Measurements from ENCODE around the gene PKN1. TPM values are rescaled to one million over a fixed set of nuclear protein-coding genes. Genes with fewer than 3 reads are reported as not detected.
"Not testable (repeated sequence)": the region's sequence is repeated elsewhere in the genome, so short reads cannot be mapped to it uniquely, and the experiment has no call there.

PKN1 gene
- total RNA-seq, 1 donor, result 118 TPM

- no peak overlapping the region for H3K4me3 ChIP-seq (ENCODE audit: low read length)
- H3K9me3 ChIP-seq (ENCODE audit: low read depth, low read length), result no peaks in the 10 kb centered on the region
- H3K4me1 ChIP-seq (ENCODE audit: insufficient read depth, low read length), result peaks cover 16% of the 10 kb centered on the region
- no peaks in the 10 kb centered on the region for H3K27me3 ChIP-seq (ENCODE audit: insufficient read depth, low read length)
These were observed 26.6 kb downstream of the PKN1 start for GRCh38 chr19:14459703-14460102.

DNA sequence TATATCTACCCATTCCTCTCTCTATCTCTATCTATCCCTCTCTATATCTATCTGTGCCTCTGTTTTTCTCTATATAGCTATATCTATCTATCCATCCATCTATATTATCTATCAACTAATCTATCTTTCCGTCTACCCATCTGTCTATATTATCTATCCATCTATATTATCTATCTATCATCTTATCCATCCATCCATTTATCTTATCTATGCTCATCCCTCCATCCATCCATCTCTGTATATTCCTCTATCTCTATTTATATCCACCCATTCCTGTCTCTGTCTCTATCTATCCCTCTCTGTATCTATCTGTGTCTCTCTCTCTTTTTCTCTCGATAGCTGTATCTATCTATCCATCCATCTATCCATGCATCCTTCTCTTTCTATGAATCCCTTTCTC is 27.8 kb downstream of the PKN1 start:
- Histone ChIP-seq H3K27me3 (ENCODE audit: insufficient read depth, low read length) (no peaks in the 10 kb centered on the region), H3K4me1 (ENCODE audit: insufficient read depth, low read length) (peaks cover 16% of the 10 kb centered on the region), H3K4me3 (ENCODE audit: low read length) (no peak overlapping the region), H3K9me3 (ENCODE audit: low read depth, low read length) (no peaks in the 10 kb centered on the region)

- H3K9me3 ChIP-seq (ENCODE audit: low read depth, low read length); H3K4me3 ChIP-seq (ENCODE audit: low read length); H3K27me3 ChIP-seq (ENCODE audit: insufficient read depth, low read length): not testable (repeated sequence)
- peaks cover 16% of the 10 kb centered on the region for H3K4me1 ChIP-seq (ENCODE audit: insufficient read depth, low read length)
These were observed 29.3 kb downstream of the PKN1 start for GRCh38 chr19:14462401-14462800.

DNA sequence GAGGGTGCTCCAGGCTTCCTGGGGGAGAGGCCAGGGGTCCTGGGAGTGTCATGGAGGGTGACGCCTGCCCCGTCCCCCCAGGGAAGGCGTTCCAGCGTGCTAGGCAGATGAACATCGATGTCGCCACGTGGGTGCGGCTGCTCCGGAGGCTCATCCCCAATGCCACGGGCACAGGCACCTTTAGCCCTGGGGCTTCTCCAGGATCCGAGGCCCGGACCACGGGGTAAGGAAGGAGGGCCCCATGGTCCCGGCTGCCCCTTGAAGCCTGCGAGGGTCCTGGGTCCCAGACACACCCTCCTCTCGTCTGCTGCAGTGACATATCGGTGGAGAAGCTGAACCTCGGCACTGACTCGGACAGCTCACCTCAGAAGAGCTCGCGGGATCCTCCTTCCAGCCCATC is 30.6 kb downstream of the PKN1 start:
- Histone ChIP-seq H3K4me1 (ENCODE audit: insufficient read depth, low read length) (peaks cover 12% of the 10 kb centered on the region), H3K9me3 (ENCODE audit: low read depth, low read length) (no peaks in the 10 kb centered on the region), H3K27me3 (ENCODE audit: insufficient read depth, low read length) (no peaks in the 10 kb centered on the region), H3K4me3 (ENCODE audit: low read length) (no peak overlapping the region)

DNA sequence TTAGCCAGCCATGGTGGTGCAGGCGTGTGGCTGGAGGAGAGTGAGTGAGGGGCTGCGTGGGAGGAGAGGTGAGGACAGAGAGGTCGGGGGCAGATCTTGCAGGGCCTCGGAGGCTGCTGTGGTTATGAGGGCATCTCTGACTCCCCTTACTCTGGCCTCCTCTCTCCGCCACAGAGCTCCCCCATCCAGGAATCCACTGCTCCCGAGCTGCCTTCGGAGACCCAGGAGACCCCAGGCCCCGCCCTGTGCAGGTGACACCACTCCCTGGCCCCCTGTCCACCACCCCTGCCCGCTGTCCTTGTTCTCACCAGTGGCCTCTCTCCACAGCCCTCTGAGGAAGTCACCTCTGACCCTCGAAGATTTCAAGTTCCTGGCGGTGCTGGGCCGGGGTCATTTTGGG is 34.3 kb downstream of the PKN1 start:
- H3K9me3 ChIP-seq (ENCODE audit: low read depth, low read length), result no peaks in the 10 kb centered on the region
- peaks cover 6% of the 10 kb centered on the region for H3K4me1 ChIP-seq (ENCODE audit: insufficient read depth, low read length)
- H3K27me3 ChIP-seq (ENCODE audit: insufficient read depth, low read length), result peaks cover under 1% of the 10 kb centered on the region
- no peak overlapping the region for H3K4me3 ChIP-seq (ENCODE audit: low read length)

DNA sequence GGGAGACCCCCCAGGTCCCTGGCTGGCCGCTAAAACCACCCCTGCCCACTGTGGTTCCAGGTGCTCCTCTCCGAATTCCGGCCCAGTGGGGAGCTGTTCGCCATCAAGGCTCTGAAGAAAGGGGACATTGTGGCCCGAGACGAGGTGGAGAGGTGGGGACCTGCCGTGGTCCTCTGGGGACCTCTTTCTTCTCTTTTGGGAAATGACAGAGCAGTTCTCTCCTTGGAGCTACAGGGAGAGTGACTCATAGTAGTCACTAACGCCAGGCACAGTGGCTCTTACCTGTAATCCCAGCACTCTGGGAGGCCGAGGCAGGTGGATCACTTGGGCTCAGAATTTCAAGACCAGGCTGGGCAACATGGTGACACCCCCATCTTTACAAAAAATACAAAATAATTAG is 34.7 kb downstream of the PKN1 start:
- Histone ChIP-seq H3K4me1 (ENCODE audit: insufficient read depth, low read length) (peaks cover 11% of the 10 kb centered on the region), H3K4me3 (ENCODE audit: low read length) (no peak overlapping the region), H3K27me3 (ENCODE audit: insufficient read depth, low read length) (peaks cover 5% of the 10 kb centered on the region), H3K9me3 (ENCODE audit: low read depth, low read length) (no peaks in the 10 kb centered on the region)

- H3K9me3 ChIP-seq (ENCODE audit: low read depth, low read length), result no peaks in the 10 kb centered on the region
- peaks cover 24% of the 10 kb centered on the region for H3K27me3 ChIP-seq (ENCODE audit: insufficient read depth, low read length)
- H3K4me3 ChIP-seq (ENCODE audit: low read length), result no peak overlapping the region
- H3K4me1 ChIP-seq (ENCODE audit: insufficient read depth, low read length), result peaks cover 29% of the 10 kb centered on the region
These were observed 37.1 kb downstream of the PKN1 start for GRCh38 chr19:14470031-14470876.

DNA sequence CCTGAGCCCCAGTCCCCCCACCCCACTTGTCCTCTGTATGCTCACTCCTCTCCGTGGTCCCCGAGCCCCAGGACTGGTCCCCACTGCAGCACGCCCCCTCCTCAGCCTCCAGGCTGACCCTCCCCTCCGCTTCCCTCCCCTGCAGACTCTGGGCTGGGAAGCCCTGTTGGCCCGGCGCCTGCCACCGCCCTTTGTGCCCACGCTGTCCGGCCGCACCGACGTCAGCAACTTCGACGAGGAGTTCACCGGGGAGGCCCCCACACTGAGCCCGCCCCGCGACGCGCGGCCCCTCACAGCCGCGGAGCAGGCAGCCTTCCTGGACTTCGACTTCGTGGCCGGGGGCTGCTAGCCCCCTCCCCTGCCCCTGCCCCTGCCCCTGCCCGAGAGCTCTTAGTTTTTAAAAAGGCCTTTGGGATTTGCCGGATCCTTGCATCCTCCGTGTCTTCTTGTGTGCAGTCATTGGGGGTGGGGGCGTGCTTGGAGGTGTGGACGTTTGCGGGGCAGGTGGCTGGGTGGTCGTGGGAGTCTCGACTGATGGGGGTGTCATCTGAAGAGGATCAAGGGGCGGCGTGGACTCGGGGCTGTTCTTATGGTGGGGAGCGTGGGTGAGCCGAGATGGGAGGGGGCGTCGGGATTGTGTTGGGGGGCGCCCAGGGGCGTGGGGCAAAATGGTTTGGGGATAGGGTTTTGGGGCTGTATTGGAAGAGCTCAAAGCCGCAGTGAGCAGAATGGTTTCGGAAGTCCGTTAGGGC is 38.5 kb downstream of the PKN1 start:
- Histone ChIP-seq H3K27me3 (ENCODE audit: insufficient read depth, low read length) (peaks cover 24% of the 10 kb centered on the region), H3K4me1 (ENCODE audit: insufficient read depth, low read length) (peaks cover 43% of the 10 kb centered on the region), H3K9me3 (ENCODE audit: low read depth, low read length) (no peaks in the 10 kb centered on the region), H3K4me3 (ENCODE audit: low read length) (no peak overlapping the region)

DNA sequence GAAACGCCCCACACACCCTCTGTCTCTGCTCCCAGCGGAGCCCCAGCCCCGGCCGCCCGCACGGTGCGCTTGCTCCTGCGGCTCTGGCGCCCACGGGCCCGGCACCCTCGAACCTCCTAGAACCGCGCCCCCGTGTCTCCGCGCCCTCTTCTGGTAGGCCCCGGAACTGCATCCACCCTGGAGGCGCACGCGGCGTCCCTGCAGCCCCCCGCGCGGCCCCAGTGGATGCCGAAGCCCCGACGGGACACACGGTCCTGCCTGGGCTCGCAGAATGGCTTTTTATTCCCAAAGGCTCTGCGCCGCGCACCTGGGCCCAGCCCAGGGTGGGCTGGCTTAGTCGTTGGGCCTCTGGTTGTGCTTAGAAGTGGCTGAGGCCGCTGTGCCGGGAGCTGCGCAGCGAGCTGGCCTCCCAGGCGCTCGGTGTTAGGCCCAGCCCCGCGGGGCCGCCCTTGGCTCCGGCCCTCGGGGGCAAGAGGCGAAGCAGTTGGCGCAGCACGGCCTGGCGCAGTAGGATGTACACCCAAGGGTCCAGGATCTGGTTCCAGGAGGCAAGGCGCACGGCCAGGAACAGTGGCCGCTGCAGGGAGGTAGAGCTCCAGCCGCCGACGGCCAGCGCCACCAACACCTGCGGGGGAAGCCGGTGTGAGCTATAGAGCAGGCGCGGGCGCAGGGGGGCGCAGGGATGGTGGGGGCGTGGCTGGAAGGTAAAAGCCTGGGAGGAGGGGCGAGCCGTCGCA is 39.3 kb downstream of the PKN1 start:
- no peak overlapping the region for H3K4me3 ChIP-seq (ENCODE audit: low read length)
- no peaks in the 10 kb centered on the region for H3K9me3 ChIP-seq (ENCODE audit: low read depth, low read length)
- peaks cover 24% of the 10 kb centered on the region for H3K27me3 ChIP-seq (ENCODE audit: insufficient read depth, low read length)
- H3K4me1 ChIP-seq (ENCODE audit: insufficient read depth, low read length), result peaks cover 46% of the 10 kb centered on the region

DNA sequence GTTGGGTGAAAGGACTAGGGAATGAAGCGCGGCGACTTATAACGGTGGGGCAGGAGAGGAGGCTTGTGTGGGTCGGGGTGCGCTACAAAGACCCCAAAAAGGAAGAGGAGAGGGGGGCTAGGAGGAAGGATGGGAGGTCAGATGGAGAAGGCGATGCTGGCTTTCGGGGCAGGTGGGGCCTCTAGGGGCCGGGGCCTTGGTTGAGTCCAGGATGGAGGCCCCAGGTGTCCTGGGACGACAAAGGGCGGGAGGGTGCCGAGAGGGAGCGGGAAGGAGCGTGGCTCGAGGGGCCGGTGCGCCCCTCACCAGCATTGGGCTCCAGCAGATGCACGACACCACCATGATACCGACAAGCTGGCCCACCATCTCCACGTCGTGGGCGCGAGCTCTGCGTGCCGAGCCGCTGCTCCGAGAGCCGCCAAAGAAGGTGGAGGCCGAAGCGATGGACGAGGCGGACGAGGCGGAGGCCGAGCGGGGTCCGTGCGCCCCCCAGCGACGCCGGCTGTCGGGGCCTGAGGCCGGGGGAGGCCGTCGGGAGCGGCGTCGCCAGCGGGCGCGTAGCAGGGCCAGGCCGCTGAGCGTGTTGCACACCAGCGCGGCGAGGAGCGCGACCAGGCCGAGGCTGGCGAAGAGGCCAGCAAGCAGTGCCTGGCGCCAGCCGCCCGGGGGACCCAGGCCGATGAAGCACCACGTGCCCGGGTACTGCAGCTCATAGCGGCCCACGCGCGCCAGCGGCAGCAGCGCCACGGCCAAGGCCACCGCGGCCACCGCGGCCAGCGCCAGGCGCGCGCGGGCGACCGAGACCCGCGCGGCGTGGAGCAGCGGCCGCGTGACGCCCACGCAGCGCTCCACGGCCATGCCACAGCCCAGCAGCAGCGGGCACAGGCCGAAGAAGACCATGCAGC is 40.2 kb downstream of the PKN1 start:
- Histone ChIP-seq H3K4me1 (ENCODE audit: insufficient read depth, low read length) (peaks cover 46% of the 10 kb centered on the region), H3K9me3 (ENCODE audit: low read depth, low read length) (no peaks in the 10 kb centered on the region), H3K4me3 (ENCODE audit: low read length) (no peak overlapping the region), H3K27me3 (ENCODE audit: insufficient read depth, low read length) (peaks cover 24% of the 10 kb centered on the region)

- Histone ChIP-seq H3K27me3 (ENCODE audit: insufficient read depth, low read length) (peaks cover 24% of the 10 kb centered on the region), H3K4me3 (ENCODE audit: low read length) (no peak overlapping the region), H3K4me1 (ENCODE audit: insufficient read depth, low read length) (peaks cover 46% of the 10 kb centered on the region), H3K9me3 (ENCODE audit: low read depth, low read length) (no peaks in the 10 kb centered on the region)
These were observed 41.0 kb downstream of the PKN1 start for GRCh38 chr19:14473978-14474578.

DNA sequence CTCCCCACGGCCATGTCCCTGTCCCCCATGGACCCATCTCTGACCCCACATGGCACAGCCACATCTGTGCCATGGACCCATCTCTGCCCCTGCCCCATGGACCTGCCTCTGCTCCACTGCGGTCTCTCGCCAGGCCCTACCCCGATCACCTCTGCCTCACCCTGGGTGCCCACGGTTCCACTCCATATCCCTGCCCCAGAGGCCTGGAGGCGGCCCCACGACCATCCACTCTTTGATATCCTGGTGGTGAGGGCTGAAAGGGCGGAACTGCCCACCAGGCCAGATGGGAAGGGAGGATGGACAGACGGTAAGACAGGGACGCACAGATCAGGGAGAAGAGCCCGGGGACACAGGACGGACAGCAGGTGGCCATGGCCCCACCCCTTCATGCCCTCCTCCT is 41.7 kb downstream of the PKN1 start:
- Histone ChIP-seq H3K4me1 (ENCODE audit: insufficient read depth, low read length) (peaks cover 47% of the 10 kb centered on the region), H3K4me3 (ENCODE audit: low read length) (no peak overlapping the region), H3K9me3 (ENCODE audit: low read depth, low read length) (no peaks in the 10 kb centered on the region), H3K27me3 (ENCODE audit: insufficient read depth, low read length) (peaks cover 24% of the 10 kb centered on the region)

DNA sequence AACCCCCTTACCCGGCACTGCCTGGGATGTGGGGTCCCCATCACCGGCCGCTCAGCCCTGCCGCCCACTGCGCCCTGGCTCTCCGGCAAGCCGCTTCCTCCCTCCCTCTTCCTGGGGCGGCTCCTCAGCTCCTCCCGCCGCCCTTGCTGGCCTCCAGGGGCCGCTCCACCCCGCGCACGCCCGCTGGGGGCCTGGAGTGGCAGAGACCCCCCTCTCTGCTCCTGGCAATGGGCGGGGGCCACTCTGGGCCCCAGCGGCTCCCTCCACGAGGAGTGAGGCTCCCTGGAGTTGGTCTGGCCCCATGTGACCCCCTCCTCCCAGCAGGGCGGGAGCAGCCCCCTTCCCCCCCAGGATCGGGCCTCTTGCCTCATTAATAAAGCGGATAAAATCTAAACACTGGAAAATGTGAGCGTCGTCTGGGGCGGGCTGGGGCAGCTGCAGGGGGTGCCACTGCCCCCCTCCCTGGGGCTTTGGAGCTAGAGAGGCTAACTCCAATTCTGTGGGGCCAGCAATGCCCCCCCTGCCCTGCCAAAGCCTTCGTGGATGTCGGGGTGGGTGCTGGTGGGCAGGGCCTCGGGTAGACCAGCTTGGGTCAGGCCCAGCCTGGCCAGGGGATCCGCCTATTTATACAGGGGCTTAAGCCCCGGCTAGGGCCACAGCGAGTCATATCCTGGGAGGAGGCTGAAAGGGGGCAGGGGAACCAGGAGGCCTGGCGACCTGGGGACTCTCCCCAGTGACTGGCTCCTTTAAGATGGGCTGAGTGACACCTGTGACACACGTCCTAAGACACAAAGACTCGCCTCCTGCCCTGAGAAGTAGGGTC is 42.4 kb downstream of the PKN1 start, which contains the start of gene PTGER1:
Gene PTGER1, minus strand, starts transcription at position 104 of the 823 bp plus-strand sequence. CDS start 1,034 bp downstream, outside the sequence.
- H3K4me1 ChIP-seq (ENCODE audit: insufficient read depth, low read length), result peaks cover 53% of the 10 kb centered on the region
- no peak within 1 kb of the TSS for H3K4me3 ChIP-seq (ENCODE audit: low read length)
- H3K9me3 ChIP-seq (ENCODE audit: low read depth, low read length), result no peaks in the 10 kb centered on the region
- peaks cover 24% of the 10 kb centered on the region for H3K27me3 ChIP-seq (ENCODE audit: insufficient read depth, low read length)

Measured in mononuclear cell (primary cell).